Osteoblast (primary cell): ENCODE results near the gene PRG3. TPM values are rescaled to one million over a fixed set of nuclear protein-coding genes. Genes with fewer than 3 reads are reported as not detected.

Experiments used
- DNase-seq: peaks from one replicate; pipeline ENCODE4 v3.0.0; 2011; ENCODE audit warnings: low spot score, mixed read lengths; ENCODE audit not compliant: insufficient read length; ENCODE audit errors: missing footprints
- H2AFZ ChIP-seq: 2 replicates; pipeline ENCODE4 v1.6.0; 2011; ENCODE audit warnings: mild to moderate bottlenecking, low read length
- H3K27ac ChIP-seq: 2 replicates; pipeline ENCODE4 v1.5.1; 2011; ENCODE audit warnings: mild to moderate bottlenecking, low read depth, low read length, moderate library complexity
- H3K27me3 ChIP-seq: 2 replicates; pipeline ENCODE4 v1.6.0; 2012; ENCODE audit warnings: mild to moderate bottlenecking, control low read depth, inconsistent platforms, low read length, moderate library complexity; ENCODE audit not compliant: insufficient read depth
- H3K36me3 ChIP-seq: 2 replicates; pipeline ENCODE4 v1.5.1; 2011; ENCODE audit warnings: mild to moderate bottlenecking, low read length, control low read depth, moderate library complexity; ENCODE audit not compliant: insufficient read depth
- H3K4me1 ChIP-seq: 2 replicates; pipeline ENCODE4 v1.5.1; 2011; ENCODE audit warnings: mild to moderate bottlenecking, low read length, control low read depth, moderate library complexity; ENCODE audit not compliant: insufficient read depth
- H3K4me2 ChIP-seq: 2 replicates; pipeline ENCODE4 v1.6.0; 2011; ENCODE audit warnings: mild to moderate bottlenecking, low read length; ENCODE audit not compliant: insufficient read depth
- H3K4me3 ChIP-seq: fragments of 200-600 bp; sonication (generic); 3 replicates; pipeline ENCODE4 v1.5.1; 2012; ENCODE audit warnings: mild to moderate bottlenecking, low read length, inconsistent platforms; ENCODE audit not compliant: insufficient read depth
- H3K79me2 ChIP-seq: 2 replicates; pipeline ENCODE4 v1.6.0; 2012; ENCODE audit warnings: mild to moderate bottlenecking, low read length, control low read depth, inconsistent platforms; ENCODE audit not compliant: insufficient read depth
- H3K9me3 ChIP-seq: 2 replicates; pipeline ENCODE4 v1.5.1; 2011; ENCODE audit warnings: low read depth, low read length, control low read depth
- H4K20me1 ChIP-seq: 2 replicates; pipeline ENCODE4 v1.6.0; 2012; ENCODE audit warnings: mild to moderate bottlenecking, low read length, control low read depth; ENCODE audit not compliant: insufficient read depth
- total RNA-seq: library from RNA; depleted of rRNA; stranded (reverse); fragments of >200 nt; gene quantifications from 2 replicates; pipeline ENCODE4 v1.2.3, GENCODE V29; 2012
- TF ChIP-seq, protein P1 (sequence below): IDR thresholded peaks from 2 replicates; pipeline ENCODE4 v1.5.1; 2011; ENCODE audit warnings: mild to moderate bottlenecking, low read depth, low read length, moderate library complexity; ENCODE audit errors: extremely low read depth

PRG3 gene
- total RNA-seq, 1 donor = not detected

DNA sequence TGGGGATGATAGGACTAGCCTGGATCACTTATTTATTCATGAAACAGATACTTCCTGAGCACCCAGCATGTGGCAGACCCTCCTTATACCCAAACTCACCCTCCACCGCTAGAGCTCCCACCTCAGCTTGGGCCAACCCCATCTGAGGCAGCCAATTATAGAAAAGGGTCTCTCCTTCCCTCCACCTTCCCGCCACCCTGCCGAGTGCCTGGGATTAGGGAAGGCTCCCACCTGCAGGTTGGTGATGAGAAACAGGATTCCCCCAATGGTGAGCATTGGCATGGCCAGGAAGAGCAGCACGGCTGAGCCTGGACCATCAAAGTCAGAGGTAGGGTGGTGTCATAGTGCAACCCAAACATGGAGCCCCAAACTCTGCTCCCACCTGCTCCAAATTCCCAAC is 40.1 kb upstream of the PRG3 start:
- Histone ChIP-seq H3K4me1 (peaks cover 21% of the 10 kb centered on the region), H4K20me1 (no peaks in the 10 kb centered on the region), H3K4me2 (no peak overlapping the region), H3K4me3 (no peak overlapping the region), H2AFZ (no peak overlapping the region), H3K79me2 (peaks cover 20% of the 10 kb centered on the region), H3K27me3 (no peaks in the 10 kb centered on the region), H3K36me3 (peaks cover 50% of the 10 kb centered on the region), H3K27ac (no peak overlapping the region), H3K9me3 (no peaks in the 10 kb centered on the region)
- DNase-seq = no peak
- TF ChIP-seq, protein P1, sequence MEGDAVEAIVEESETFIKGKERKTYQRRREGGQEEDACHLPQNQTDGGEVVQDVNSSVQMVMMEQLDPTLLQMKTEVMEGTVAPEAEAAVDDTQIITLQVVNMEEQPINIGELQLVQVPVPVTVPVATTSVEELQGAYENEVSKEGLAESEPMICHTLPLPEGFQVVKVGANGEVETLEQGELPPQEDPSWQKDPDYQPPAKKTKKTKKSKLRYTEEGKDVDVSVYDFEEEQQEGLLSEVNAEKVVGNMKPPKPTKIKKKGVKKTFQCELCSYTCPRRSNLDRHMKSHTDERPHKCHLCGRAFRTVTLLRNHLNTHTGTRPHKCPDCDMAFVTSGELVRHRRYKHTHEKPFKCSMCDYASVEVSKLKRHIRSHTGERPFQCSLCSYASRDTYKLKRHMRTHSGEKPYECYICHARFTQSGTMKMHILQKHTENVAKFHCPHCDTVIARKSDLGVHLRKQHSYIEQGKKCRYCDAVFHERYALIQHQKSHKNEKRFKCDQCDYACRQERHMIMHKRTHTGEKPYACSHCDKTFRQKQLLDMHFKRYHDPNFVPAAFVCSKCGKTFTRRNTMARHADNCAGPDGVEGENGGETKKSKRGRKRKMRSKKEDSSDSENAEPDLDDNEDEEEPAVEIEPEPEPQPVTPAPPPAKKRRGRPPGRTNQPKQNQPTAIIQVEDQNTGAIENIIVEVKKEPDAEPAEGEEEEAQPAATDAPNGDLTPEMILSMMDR = no peak

DNA sequence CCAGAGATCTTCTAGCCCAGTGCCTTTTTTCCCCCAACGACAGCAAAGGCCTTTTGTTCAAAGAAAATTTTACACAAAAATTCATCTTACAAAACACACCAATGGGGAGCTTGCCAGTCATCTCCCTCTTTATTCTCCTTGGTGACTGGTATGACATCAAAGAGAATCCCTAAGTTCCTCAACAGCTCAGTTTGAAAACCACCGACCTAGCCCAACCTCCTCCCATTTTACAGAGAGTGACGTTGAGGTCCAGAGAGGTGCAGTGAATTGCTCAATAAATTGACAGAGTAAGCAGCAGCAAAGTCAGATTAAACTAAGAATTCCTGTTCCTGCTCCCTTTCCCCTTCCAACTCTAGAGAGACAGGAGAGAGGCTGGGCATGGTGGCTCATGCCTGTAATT is 38.2 kb upstream of the PRG3 start:
- DNase-seq = no peak
- no peak overlapping the region for H3K4me3 ChIP-seq
- TF ChIP-seq, protein P1 = no peak
- no peak overlapping the region for H3K27ac ChIP-seq
- no peak overlapping the region for H2AFZ ChIP-seq
- H3K36me3 ChIP-seq = peaks cover 67% of the 10 kb centered on the region
- no peaks in the 10 kb centered on the region for H3K27me3 ChIP-seq
- peaks cover 2% of the 10 kb centered on the region for H3K4me1 ChIP-seq
- no peaks in the 10 kb centered on the region for H3K9me3 ChIP-seq
- no peak overlapping the region for H3K4me2 ChIP-seq
- peaks cover 8% of the 10 kb centered on the region for H3K79me2 ChIP-seq
- no peaks in the 10 kb centered on the region for H4K20me1 ChIP-seq

DNA sequence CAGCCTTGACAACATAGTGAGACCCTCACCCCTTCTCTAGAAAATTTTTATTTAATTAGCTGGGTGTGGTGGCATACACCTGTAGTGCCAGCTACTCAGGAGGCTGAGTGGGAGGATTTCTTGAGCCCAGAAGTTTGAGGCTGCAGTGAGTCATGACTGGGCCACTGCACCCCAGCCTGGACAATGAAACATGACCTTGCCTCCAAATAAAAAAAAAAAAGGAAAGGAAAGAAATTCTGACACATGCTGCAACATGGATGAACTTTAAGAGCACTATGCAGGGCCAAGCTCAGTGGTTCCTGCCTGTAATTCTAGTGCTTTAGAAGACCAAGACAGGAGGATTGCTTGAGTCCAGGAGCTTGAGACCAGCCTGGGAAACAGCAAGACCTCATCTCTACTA is 37.2 kb upstream of the PRG3 start:
- no peak for DNase-seq
- TF ChIP-seq, protein P1 = no peak

DNA sequence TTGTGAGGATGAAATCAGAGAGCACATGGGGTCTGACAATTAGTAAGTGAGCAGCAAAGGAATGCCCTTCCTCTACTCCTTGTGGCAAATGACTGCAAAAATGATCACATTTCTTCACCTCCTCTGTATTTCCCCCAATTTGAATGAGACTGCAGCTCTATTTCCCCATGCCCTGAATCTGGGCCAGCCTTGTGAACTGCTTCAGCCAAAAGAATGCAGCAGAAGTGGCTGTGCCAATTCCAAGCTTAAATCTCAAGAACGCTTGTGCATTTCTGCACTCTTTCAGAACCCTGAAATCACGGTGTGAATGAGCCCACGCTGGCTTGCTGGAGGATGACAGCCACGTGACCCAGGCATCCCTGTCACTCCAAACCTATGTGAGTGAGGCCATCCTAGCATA is 36.1 kb upstream of the PRG3 start:
- no peak overlapping the region for H2AFZ ChIP-seq
- H3K27me3 ChIP-seq = no peaks in the 10 kb centered on the region
- TF ChIP-seq, protein P1 = no peak
- H3K79me2 ChIP-seq = peaks cover 4% of the 10 kb centered on the region
- H3K36me3 ChIP-seq = peaks cover 68% of the 10 kb centered on the region
- no peak for DNase-seq
- H3K9me3 ChIP-seq = no peaks in the 10 kb centered on the region
- no peak overlapping the region for H3K4me3 ChIP-seq
- H3K4me1 ChIP-seq = no peaks in the 10 kb centered on the region
- no peak overlapping the region for H3K4me2 ChIP-seq
- H3K27ac ChIP-seq = no peak overlapping the region
- peaks cover 4% of the 10 kb centered on the region for H4K20me1 ChIP-seq

More for the DNA sequence above, 37.2 kb upstream of the PRG3 start:
- H3K9me3 ChIP-seq = no peaks in the 10 kb centered on the region
- H3K27me3 ChIP-seq = no peaks in the 10 kb centered on the region
- H3K4me3 ChIP-seq = no peak overlapping the region
- H2AFZ ChIP-seq = no peak overlapping the region
- peaks cover 68% of the 10 kb centered on the region for H3K36me3 ChIP-seq
- H4K20me1 ChIP-seq = peaks cover 4% of the 10 kb centered on the region
- H3K4me1 ChIP-seq = no peaks in the 10 kb centered on the region
- H3K79me2 ChIP-seq = peaks cover 8% of the 10 kb centered on the region
- no peak overlapping the region for H3K27ac ChIP-seq
- no peak overlapping the region for H3K4me2 ChIP-seq
